Kidney (tissue), 14 donors: ENCODE measurements around the gene LRP5. TPM values are rescaled to one million over a fixed set of nuclear protein-coding genes. Genes with fewer than 3 reads are reported as not detected.
"Not testable (repeated sequence)": the region's sequence is repeated elsewhere in the genome, so short reads cannot be mapped to it uniquely, and the experiment has no call there.

Experiments used
- DNase-seq, 5 donors: peaks; one replicate each; pipeline ENCODE4 v3.0.0-alpha.2; 2013 to 2020
- FAIRE-seq: peaks from 2 replicates; lab custom pipeline; 2012; peaks lifted over from hg19 to GRCh38; lab: Jason Lieb, UNC
- H3K27ac ChIP-seq, 2 donors: one replicate each; pipeline ENCODE4 v1.7.0; 2013; ENCODE audit warnings: low read depth in 2 of 2, low read length in 2 of 2, inconsistent platforms in 1 of 2
- H3K27me3 ChIP-seq: one replicate; pipeline ENCODE4 v1.7.1; 2013; ENCODE audit warnings: low read length, inconsistent platforms; ENCODE audit not compliant: control insufficient read depth, insufficient read depth
- H3K36me3 ChIP-seq, 3 donors: one replicate each; pipeline versions ENCODE4 v1.7.0 to v1.7.1; 2013; ENCODE audit warnings: low read length in 3 of 3, control low read depth in 1 of 3, inconsistent platforms in 1 of 3; ENCODE audit not compliant: insufficient read depth in 3 of 3, control insufficient read depth in 2 of 3
- H3K4me1 ChIP-seq, 3 donors: one replicate each; pipeline versions ENCODE4 v1.7.0 to v1.7.1; 2013; ENCODE audit warnings: low read length in 3 of 3, inconsistent platforms in 1 of 3, low read depth in 1 of 3; ENCODE audit not compliant: control insufficient read depth in 2 of 3, insufficient read depth in 2 of 3
- H3K4me3 ChIP-seq, 3 donors: one replicate each; pipeline versions ENCODE4 v1.7.0 to v1.8.1; 2013; ENCODE audit warnings: low read length in 3 of 3, control low read depth in 1 of 3, inconsistent platforms in 1 of 3
- H3K9ac ChIP-seq, 3 donors: one replicate each; pipeline versions ENCODE4 v1.7.0 to v1.7.1; 2013; ENCODE audit warnings: low read length in 3 of 3, control low read depth in 1 of 3, inconsistent platforms in 1 of 3
- H3K9me3 ChIP-seq, 3 donors: one replicate each; pipeline versions ENCODE4 v1.7.0 to v1.7.1; 2013; ENCODE audit warnings: low read length in 3 of 3, control low read depth in 1 of 3, inconsistent platforms in 1 of 3; ENCODE audit not compliant: control insufficient read depth in 2 of 3, insufficient read depth in 1 of 3
- CTCF ChIP-seq: IDR thresholded peaks from 3 replicates; pipeline ENCODE4 v1.5.1; 2012; ENCODE audit warnings: mild to moderate bottlenecking, moderate library complexity, borderline replicate concordance; ENCODE audit not compliant: insufficient read depth; ENCODE audit errors: extremely low read depth
- intact Hi-C: fragments of 100-400 bp; cut with DNase I; formaldehyde crosslinking; loops from one replicate; pipeline ENCODE4 v1.11.1; 2022
- polyA plus RNA-seq: library from polyadenylated mRNA; stranded (reverse); fragments of 350-450 nt; fragmentation: Illumina TruSeq; extraction: RNeasy Lipid Tissue Mini Kit (QIAGEN cat#74804); gene quantifications from one replicate; pipeline ENCODE4 v1.2.3, GENCODE V29; 2014; ENCODE audit warnings: low read depth, low replicate concordance; ENCODE audit not compliant: insufficient read depth
- total RNA-seq: library from RNA; stranded (reverse); fragmentation: NEBNext Ultra II Directional; extraction: Animal tissue kit (Norgen Biotek cat#: 25700); gene quantifications from one replicate; pipeline ENCODE4 v1.2.1, GENCODE V29; 2021
- donor health status: control.
- donor health status: control.
- donor health status: control.
- donor health status: control.
- donor health status: control.
- donor health status: DM: yes; HTN: yes; CAD: no.
- donor health status: Normal renal cell carcinoma (clear cell type).

The LRP5 gene
- total and polyA plus RNA-seq, 2 donors from 2014 or later = 55.4 to 71.3 TPM

- Histone ChIP-seq H3K27ac (peak overlapping the region; percentile 67), H3K4me1 (peaks cover 0 to 13% (median 8%) of the 10 kb centered on the region in 3 donors), H3K36me3 (peaks cover 5 to 19% (median 7%) of the 10 kb centered on the region in 3 donors), H3K27me3 (no peaks in the 10 kb centered on the region), H3K9me3 (no peaks in the 10 kb centered on the region), H3K9ac (peak overlapping the region in 1 of 3 donors; percentile 40), H3K4me3 (no peak overlapping the region)
- DNase-seq (peak in 2 of 5 donors; percentile 43 to 64), FAIRE-seq (no peak)
- no peak for TF ChIP-seq CTCF
- intact Hi-C loops = no loop called here
Measured at GRCh38 chr11:68398995-68399851, 86.8 kb downstream of the LRP5 start.

- FAIRE-seq = no peak
- H3K9ac ChIP-seq = peak overlapping the region in 1 of 3 donors; percentile 40
- TF ChIP-seq CTCF = no peak
- H3K4me1 ChIP-seq = peaks cover 0 to 13% (median 8%) of the 10 kb centered on the region in 3 donors
- peaks cover 5 to 21% (median 9%) of the 10 kb centered on the region in 3 donors for H3K36me3 ChIP-seq
- peak overlapping the region; percentile 67 for H3K27ac ChIP-seq
- intact Hi-C loops = no loop called here
- no peak overlapping the region for H3K4me3 ChIP-seq
- peak in 1 of 5 donors; percentile 26 for DNase-seq
- H3K9me3 ChIP-seq = no peaks in the 10 kb centered on the region
- H3K27me3 ChIP-seq = no peaks in the 10 kb centered on the region
Measured at GRCh38 chr11:68399916-68400315, 87.5 kb downstream of the LRP5 start.

- H3K27ac ChIP-seq, H3K9me3 ChIP-seq, FAIRE-seq, intact Hi-C loops, H3K4me3 ChIP-seq, DNase-seq, H3K9ac ChIP-seq, H3K27me3 ChIP-seq: not testable (repeated sequence)
- peaks cover 5 to 21% (median 9%) of the 10 kb centered on the region in 3 donors for H3K36me3 ChIP-seq
- H3K4me1 ChIP-seq = peaks cover 0 to 13% (median 8%) of the 10 kb centered on the region in 3 donors
Measured at GRCh38 chr11:68400584-68400983, 88.2 kb downstream of the LRP5 start.

DNA sequence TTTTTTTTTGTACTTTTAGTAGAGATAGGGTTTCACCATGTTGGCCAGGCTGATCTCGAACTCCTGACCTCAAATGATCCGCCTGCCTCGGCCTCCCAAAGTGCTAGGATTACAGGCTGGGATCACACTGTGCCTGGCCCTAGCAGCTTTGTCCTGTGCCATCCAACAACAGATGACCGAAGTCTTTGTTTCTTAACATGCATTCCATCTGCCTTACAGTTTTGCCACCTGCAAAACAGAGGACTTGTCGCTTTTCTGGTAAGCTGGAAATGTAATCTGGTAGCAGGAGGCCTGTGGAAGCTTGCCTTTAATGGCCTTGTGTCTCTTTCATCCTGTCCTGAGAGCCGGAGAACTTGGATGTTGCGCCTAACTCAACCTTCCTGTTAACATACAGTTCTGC, 89.5 kb downstream of the LRP5 start:
- H3K27ac ChIP-seq = no peak overlapping the region
- intact Hi-C loops = no loop called here
- H3K9me3 ChIP-seq = no peaks in the 10 kb centered on the region
- TF ChIP-seq CTCF = no peak
- FAIRE-seq (no peak), DNase-seq (no peak)
- peaks cover 0 to 13% (median 8%) of the 10 kb centered on the region in 3 donors for H3K4me1 ChIP-seq
- no peak overlapping the region for H3K4me3 ChIP-seq
- no peaks in the 10 kb centered on the region for H3K27me3 ChIP-seq
- no peak overlapping the region for H3K9ac ChIP-seq
- H3K36me3 ChIP-seq = peaks cover 5 to 26% (median 14%) of the 10 kb centered on the region in 3 donors
